HL-60 (cell line): ENCODE data around the gene BOLA3.
A peak's percentile ranks its signal among the peaks of the same experiment; 100 is the strongest.

Experiments
- DNase-seq, 2 experiments: peaks; one replicate each; pipeline ENCODE4 v3.0.0-alpha.2; 2010 to 2020; ENCODE audit warnings: low read depth in 1 of 2, low spot score in 1 of 2
- H3K27ac ChIP-seq: fragments of 250-450 bp; sonication (Bioruptor Pico); replicated peaks from 2 replicates; pipeline ENCODE4 v1.5.1; 2020; ENCODE audit warnings: mild to moderate bottlenecking, moderate library complexity
- H3K27me3 ChIP-seq: fragments of 250-450 bp; sonication (Bioruptor Pico); 2 replicates; pipeline ENCODE4 v1.5.1; 2021; ENCODE audit warnings: mild to moderate bottlenecking, moderate library complexity; ENCODE audit not compliant: insufficient read depth, poor library complexity, severe bottlenecking
- H3K4me3 ChIP-seq: replicated peaks from 2 replicates; pipeline ENCODE4 v1.5.1; 2011; ENCODE audit warnings: mild to moderate bottlenecking, control low read depth, low read length; ENCODE audit not compliant: insufficient read depth
- GABPA ChIP-seq: IDR thresholded peaks from 2 replicates; pipeline ENCODE4 v1.6.1; 2012; ENCODE audit warnings: low read depth
- POLR2AphosphoS5 ChIP-seq: IDR thresholded peaks from 2 replicates; pipeline ENCODE4 v1.6.1; 2012; ENCODE audit warnings: low read depth
- REST ChIP-seq: IDR thresholded peaks from 2 replicates; pipeline ENCODE4 v1.6.1; 2012; ENCODE audit warnings: low read depth; ENCODE audit not compliant: insufficient replicate concordance
- SPI1 ChIP-seq: IDR thresholded peaks from 2 replicates; pipeline ENCODE4 v1.6.1; 2012; ENCODE audit warnings: low read depth, mild to moderate bottlenecking, borderline replicate concordance
- TF ChIP-seq, protein P1 (sequence below): IDR thresholded peaks from one replicate; pipeline ENCODE4 v1.5.1; 2011; ENCODE audit warnings: low read length, control low read depth, inconsistent platforms; ENCODE audit not compliant: insufficient read depth

The BOLA3 gene

GRCh38 chr2:74177696-74178095 lies 30.0 kb upstream of the BOLA3 start:
- TF ChIP-seq REST (no peak), GABPA (no peak), POLR2AphosphoS5 (no peak), SPI1 (no peak)
- TF ChIP-seq, protein P1, sequence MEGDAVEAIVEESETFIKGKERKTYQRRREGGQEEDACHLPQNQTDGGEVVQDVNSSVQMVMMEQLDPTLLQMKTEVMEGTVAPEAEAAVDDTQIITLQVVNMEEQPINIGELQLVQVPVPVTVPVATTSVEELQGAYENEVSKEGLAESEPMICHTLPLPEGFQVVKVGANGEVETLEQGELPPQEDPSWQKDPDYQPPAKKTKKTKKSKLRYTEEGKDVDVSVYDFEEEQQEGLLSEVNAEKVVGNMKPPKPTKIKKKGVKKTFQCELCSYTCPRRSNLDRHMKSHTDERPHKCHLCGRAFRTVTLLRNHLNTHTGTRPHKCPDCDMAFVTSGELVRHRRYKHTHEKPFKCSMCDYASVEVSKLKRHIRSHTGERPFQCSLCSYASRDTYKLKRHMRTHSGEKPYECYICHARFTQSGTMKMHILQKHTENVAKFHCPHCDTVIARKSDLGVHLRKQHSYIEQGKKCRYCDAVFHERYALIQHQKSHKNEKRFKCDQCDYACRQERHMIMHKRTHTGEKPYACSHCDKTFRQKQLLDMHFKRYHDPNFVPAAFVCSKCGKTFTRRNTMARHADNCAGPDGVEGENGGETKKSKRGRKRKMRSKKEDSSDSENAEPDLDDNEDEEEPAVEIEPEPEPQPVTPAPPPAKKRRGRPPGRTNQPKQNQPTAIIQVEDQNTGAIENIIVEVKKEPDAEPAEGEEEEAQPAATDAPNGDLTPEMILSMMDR: no peak
- Histone ChIP-seq H3K27me3 (no peaks in the 10 kb centered on the region), H3K27ac (peak overlapping the region; percentile 91), H3K4me3 (peak overlapping the region; percentile 61)
- no peak for DNase-seq

GRCh38 chr2:74174909-74175308 lies 27.2 kb upstream of the BOLA3 start:
- H3K27me3 ChIP-seq: no peaks in the 10 kb centered on the region
- TF ChIP-seq GABPA: no peak
- no peak for TF ChIP-seq SPI1
- TF ChIP-seq, protein P1: no peak
- H3K4me3 ChIP-seq: no peak overlapping the region
- no peak overlapping the region for H3K27ac ChIP-seq
- no peak for DNase-seq

DNA sequence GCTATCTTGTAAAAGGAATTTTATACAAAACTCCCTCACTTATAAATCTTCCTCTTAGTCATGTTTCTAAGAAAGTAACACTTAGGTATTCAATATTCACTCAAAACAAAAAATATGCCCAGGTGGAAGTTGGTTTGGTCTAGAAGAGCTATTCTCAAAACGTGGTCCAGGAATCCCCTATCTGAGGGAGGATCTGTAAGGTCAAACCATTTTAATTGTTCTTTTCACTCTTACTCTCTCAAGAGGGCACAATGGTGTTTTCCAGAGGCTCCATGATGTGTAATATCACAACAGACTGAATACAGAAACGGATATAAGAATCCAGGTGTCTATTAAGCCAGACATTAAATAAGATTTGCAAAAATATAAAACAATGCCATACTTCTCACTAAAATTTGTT lies 21.0 kb upstream of the BOLA3 start:
- no peak for DNase-seq
- no peak overlapping the region for H3K27ac ChIP-seq
- no peaks in the 10 kb centered on the region for H3K27me3 ChIP-seq
- TF ChIP-seq, protein P1: no peak
- no peak for TF ChIP-seq POLR2AphosphoS5
- no peak for TF ChIP-seq SPI1
- TF ChIP-seq REST: no peak
- no peak for TF ChIP-seq GABPA
- H3K4me3 ChIP-seq: no peak overlapping the region

DNA sequence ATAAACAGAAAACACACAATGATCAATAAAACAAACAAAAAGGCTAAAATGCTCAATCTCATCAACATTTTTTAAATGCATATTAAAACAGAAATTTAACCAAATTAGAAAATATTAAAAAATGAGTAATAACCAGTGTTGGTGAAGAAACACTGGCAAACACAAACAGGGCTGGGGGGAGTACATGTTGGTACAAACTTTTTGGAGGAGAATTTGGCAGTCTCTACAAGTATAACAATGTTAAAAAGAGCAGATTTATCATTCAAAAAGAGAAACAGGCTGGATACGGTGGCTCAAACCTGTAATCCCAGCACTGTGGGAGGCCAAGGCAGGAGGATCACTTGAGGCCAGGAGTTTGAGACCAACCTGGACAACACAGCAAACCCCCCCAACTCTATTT lies 17.0 kb upstream of the BOLA3 start:
- no peak for DNase-seq
- Histone ChIP-seq H3K27me3 (no peaks in the 10 kb centered on the region), H3K4me3 (no peak overlapping the region), H3K27ac (no peak overlapping the region)
- TF ChIP-seq SPI1 (no peak), REST (no peak), GABPA (no peak), POLR2AphosphoS5 (no peak)
- TF ChIP-seq, protein P1: no peak
